WTC11 (cell line): ENCODE results near the gene CNDP1. TPM values are rescaled to one million over a fixed set of nuclear protein-coding genes. Genes with fewer than 3 reads are reported as not detected.

Source experiments
- ATAC-seq: fragments of 200-7000 bp; cut with Tn5 transposase; 2 replicates; pipeline ENCODE4 v1.10.0; 2021; ENCODE audit warnings: mild to moderate bottlenecking, moderate library complexity
- CTCF ChIA-PET: fragments of 300-600 bp; sonication (Branson Sonifier 250); formaldehyde crosslinking; loops from one replicate; lab custom pipeline; 2021; ENCODE audit warnings: antibody characterized with exemption; lab: Charles Lee
- POLR2A ChIA-PET: fragments of 350-600 bp; sonication (Branson Sonifier 250); formaldehyde crosslinking; loops from one replicate; lab custom pipeline; 2021; ENCODE audit warnings: antibody characterized with exemption; lab: Charles Lee
- DNase-seq: peaks from one replicate; pipeline ENCODE4 v3.0.0; 2021; ENCODE audit warnings: low spot score
- H3K27ac Mint-ChIP-seq: 2 replicates; pipeline ENCODE4 v1.8.0; 2021; ENCODE audit warnings: mixed read lengths
- H3K27me3 Mint-ChIP-seq: 2 replicates; pipeline ENCODE4 v1.8.0; 2021; ENCODE audit warnings: low read depth, mild to moderate bottlenecking, moderate library complexity, mixed read lengths
- H3K36me3 Mint-ChIP-seq: 2 replicates; pipeline ENCODE4 v1.8.0; 2021; ENCODE audit warnings: mixed read lengths
- H3K4me1 Mint-ChIP-seq: 2 replicates; pipeline ENCODE4 v1.8.0; 2022; ENCODE audit warnings: mixed read lengths
- H3K4me3 Mint-ChIP-seq: 2 replicates; pipeline ENCODE4 v1.8.0; 2021; ENCODE audit warnings: mild to moderate bottlenecking, moderate library complexity, mixed read lengths
- H3K9me3 Mint-ChIP-seq: 2 replicates; pipeline ENCODE4 v1.8.0; 2021; ENCODE audit warnings: mixed read lengths
- AFF4 ChIP-seq: sonication (generic); formaldehyde crosslinking; IDR thresholded peaks from 2 replicates; pipeline ENCODE4 v1.8.1; 2023; ENCODE audit warnings: mild to moderate bottlenecking, missing genetic modification reagents, borderline replicate concordance
- CDX4 ChIP-seq: fragments of 250-450 bp; sonication (Bioruptor Pico); IDR thresholded peaks from 2 replicates; pipeline ENCODE4 v1.9.0; 2021; ENCODE audit warnings: moderate library complexity, mild to moderate bottlenecking, inconsistent platforms, borderline replicate concordance
- CTCF ChIP-seq: fragments of 200-600 bp; IDR thresholded peaks from 2 replicates; pipeline ENCODE4 v1.8.0; 2022; ENCODE audit warnings: antibody characterized with exemption
- E2F4 ChIP-seq: sonication (generic); formaldehyde crosslinking; IDR thresholded peaks from 2 replicates; pipeline ENCODE4 v1.8.1; 2022; ENCODE audit warnings: low read depth, mild to moderate bottlenecking, moderate library complexity, missing genetic modification reagents, borderline replicate concordance
- ERG ChIP-seq: fragments of 250-450 bp; sonication (Bioruptor Pico); IDR thresholded peaks from 2 replicates; pipeline ENCODE4 v1.8.0; 2021; ENCODE audit warnings: mild to moderate bottlenecking
- ETV6 ChIP-seq: sonication (generic); formaldehyde crosslinking; IDR thresholded peaks from 2 replicates; pipeline ENCODE4 v1.8.1; 2022; ENCODE audit warnings: mild to moderate bottlenecking, missing genetic modification reagents
- FOXP1 ChIP-seq: sonication (generic); formaldehyde crosslinking; IDR thresholded peaks from 2 replicates; pipeline ENCODE4 v1.8.0; 2022; ENCODE audit warnings: missing genetic modification reagents, mild to moderate bottlenecking, moderate library complexity, borderline replicate concordance
- FOXP4 ChIP-seq: sonication (generic); formaldehyde crosslinking; IDR thresholded peaks from 2 replicates; pipeline ENCODE4 v1.8.0; 2022; ENCODE audit warnings: mild to moderate bottlenecking, missing genetic modification reagents
- GRHL2 ChIP-seq: fragments of 250-450 bp; sonication (Bioruptor Pico); IDR thresholded peaks from 2 replicates; pipeline ENCODE4 v1.8.0; 2022; ENCODE audit warnings: mild to moderate bottlenecking, moderate library complexity; ENCODE audit not compliant: insufficient replicate concordance, severe bottlenecking
- MYBL2 ChIP-seq: sonication (generic); formaldehyde crosslinking; IDR thresholded peaks from 2 replicates; pipeline ENCODE4 v1.8.1; 2023; ENCODE audit warnings: mild to moderate bottlenecking, moderate library complexity, missing genetic modification reagents
- PRRX2 ChIP-seq: fragments of 250-450 bp; sonication (Bioruptor Pico); IDR thresholded peaks from 2 replicates; pipeline ENCODE4 v1.8.0; 2021; ENCODE audit warnings: mild to moderate bottlenecking
- RORB ChIP-seq: fragments of 250-450 bp; sonication (Bioruptor Pico); IDR thresholded peaks from 2 replicates; pipeline ENCODE4 v1.9.0; 2021; ENCODE audit warnings: mild to moderate bottlenecking
- ZNF281 ChIP-seq: sonication (generic); formaldehyde crosslinking; IDR thresholded peaks from 2 replicates; pipeline ENCODE4 v1.8.0; 2023; ENCODE audit warnings: mild to moderate bottlenecking, missing genetic modification reagents
- total RNA-seq: library from RNA; stranded (reverse); gene quantifications from 3 replicates; pipeline ENCODE4 v1.2.3, GENCODE V29; 2021

Gene CNDP1
- total RNA-seq, 1 experiment from 2014 or later: 0.28 TPM

GRCh38 chr18:74544898-74545297 lies 10.6 kb downstream of the CNDP1 start:
- Mint-ChIP-seq H3K36me3 (peaks cover 23% of the 10 kb centered on the region), H3K27ac (no peak overlapping the region), H3K4me1 (no peaks in the 10 kb centered on the region), H3K27me3 (peaks cover 11% of the 10 kb centered on the region), H3K9me3 (peaks cover 38% of the 10 kb centered on the region), H3K4me3 (no peak overlapping the region)
- POLR2A ChIA-PET: no interaction called here
- TF ChIP-seq ETV6 (CRISPR knock-in tag): no peak
- TF ChIP-seq ERG (CRISPR knock-in tag): no peak
- TF ChIP-seq CDX4: no peak
- TF ChIP-seq GRHL2 (CRISPR knock-in tag): no peak
- TF ChIP-seq CTCF: no peak
- no peak for TF ChIP-seq PRRX2 (CRISPR knock-in tag)
- no peak for TF ChIP-seq FOXP4 (CRISPR knock-in tag)
- TF ChIP-seq AFF4 (CRISPR knock-in tag): no peak
- no peak for TF ChIP-seq ZNF281 (CRISPR knock-in tag)
- TF ChIP-seq E2F4 (CRISPR knock-in tag): no peak
- no peak for TF ChIP-seq MYBL2 (CRISPR knock-in tag)
- TF ChIP-seq RORB (CRISPR knock-in tag): no peak
- TF ChIP-seq FOXP1 (CRISPR knock-in tag): no peak
- TF ChIP-seq, all 79 proteins: peak for 0
- DNase-seq: no peak
- ATAC-seq: no peak
- CTCF ChIA-PET: no interaction called here
